Panc1 (cell line): ENCODE results near the gene MAN1A1.

Experiments
- CTCF ChIP-seq: fragments of 450-650 bp; IDR thresholded peaks from 2 replicates; pipeline ENCODE4 v1.5.1; 2017; ENCODE audit warnings: mild to moderate bottlenecking
- POLR2AphosphoS5 ChIP-seq: IDR thresholded peaks from 2 replicates; pipeline ENCODE4 v1.6.1; 2012; ENCODE audit warnings: mild to moderate bottlenecking, low read depth, low read length, moderate library complexity
- SIN3A ChIP-seq: IDR thresholded peaks from 2 replicates; pipeline ENCODE4 v1.6.1; 2012; ENCODE audit warnings: low read depth, mild to moderate bottlenecking, low read length, moderate library complexity, borderline replicate concordance; ENCODE audit not compliant: insufficient read depth
- TCF7L2 ChIP-seq: IDR thresholded peaks from 2 replicates; pipeline ENCODE4 v1.6.1; 2011; ENCODE audit warnings: mild to moderate bottlenecking, low read depth, low read length, inconsistent platforms
- TF ChIP-seq, protein P1 (sequence below), 2 experiments: IDR thresholded peaks; 2 replicates each; pipeline ENCODE4 v1.6.1; 2011 to 2012; ENCODE audit warnings: low read depth in 2 of 2, control low read depth in 1 of 2, low read length in 1 of 2, mild to moderate bottlenecking in 1 of 2, moderate library complexity in 1 of 2; ENCODE audit not compliant: insufficient read depth in 1 of 2

GRCh38 chr6:119209452-119210205 is 139.9 kb downstream of the MAN1A1 start:
- no peak for TF ChIP-seq CTCF
- TF ChIP-seq TCF7L2: no peak
- TF ChIP-seq, protein P1, sequence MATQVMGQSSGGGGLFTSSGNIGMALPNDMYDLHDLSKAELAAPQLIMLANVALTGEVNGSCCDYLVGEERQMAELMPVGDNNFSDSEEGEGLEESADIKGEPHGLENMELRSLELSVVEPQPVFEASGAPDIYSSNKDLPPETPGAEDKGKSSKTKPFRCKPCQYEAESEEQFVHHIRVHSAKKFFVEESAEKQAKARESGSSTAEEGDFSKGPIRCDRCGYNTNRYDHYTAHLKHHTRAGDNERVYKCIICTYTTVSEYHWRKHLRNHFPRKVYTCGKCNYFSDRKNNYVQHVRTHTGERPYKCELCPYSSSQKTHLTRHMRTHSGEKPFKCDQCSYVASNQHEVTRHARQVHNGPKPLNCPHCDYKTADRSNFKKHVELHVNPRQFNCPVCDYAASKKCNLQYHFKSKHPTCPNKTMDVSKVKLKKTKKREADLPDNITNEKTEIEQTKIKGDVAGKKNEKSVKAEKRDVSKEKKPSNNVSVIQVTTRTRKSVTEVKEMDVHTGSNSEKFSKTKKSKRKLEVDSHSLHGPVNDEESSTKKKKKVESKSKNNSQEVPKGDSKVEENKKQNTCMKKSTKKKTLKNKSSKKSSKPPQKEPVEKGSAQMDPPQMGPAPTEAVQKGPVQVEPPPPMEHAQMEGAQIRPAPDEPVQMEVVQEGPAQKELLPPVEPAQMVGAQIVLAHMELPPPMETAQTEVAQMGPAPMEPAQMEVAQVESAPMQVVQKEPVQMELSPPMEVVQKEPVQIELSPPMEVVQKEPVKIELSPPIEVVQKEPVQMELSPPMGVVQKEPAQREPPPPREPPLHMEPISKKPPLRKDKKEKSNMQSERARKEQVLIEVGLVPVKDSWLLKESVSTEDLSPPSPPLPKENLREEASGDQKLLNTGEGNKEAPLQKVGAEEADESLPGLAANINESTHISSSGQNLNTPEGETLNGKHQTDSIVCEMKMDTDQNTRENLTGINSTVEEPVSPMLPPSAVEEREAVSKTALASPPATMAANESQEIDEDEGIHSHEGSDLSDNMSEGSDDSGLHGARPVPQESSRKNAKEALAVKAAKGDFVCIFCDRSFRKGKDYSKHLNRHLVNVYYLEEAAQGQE (IDR thresholded peaks at IDR 0.05; ENCODE audit: insufficient read depth in 1 of 2, low read depth in 2 of 2, low read length in 1 of 2): no peak
- TF ChIP-seq POLR2AphosphoS5: no peak
- no peak for TF ChIP-seq SIN3A
